Tibial nerve (tissue), 4 donors: ENCODE data around the gene CLCN7. TPM values are rescaled to one million over a fixed set of nuclear protein-coding genes. Genes with fewer than 3 reads are reported as not detected.

Source experiments
- DNase-seq, 2 donors: peaks; one replicate each; pipeline ENCODE4 v3.0.0-alpha.2; 2019; ENCODE audit warnings: low spot score in 2 of 2
- H3K27ac ChIP-seq, 4 donors: fragments of 200-600 bp; sonication (generic) in 3 of 4; one replicate each; pipeline ENCODE4 v1.5.1; 2017 to 2019; ENCODE audit warnings: mild to moderate bottlenecking in 1 of 4
- H3K27me3 ChIP-seq, 2 donors: fragments of 200-600 bp; sonication (generic) in 1 of 2; one replicate each; pipeline versions ENCODE4 v1.5.1 to v1.6.0; 2017 to 2019
- H3K36me3 ChIP-seq, 3 donors: fragments of 200-600 bp; sonication (generic); one replicate each; pipeline ENCODE4 v1.5.1; 2018 to 2019
- H3K4me1 ChIP-seq, 4 donors: fragments of 200-600 bp; sonication (generic) in 3 of 4; one replicate each; pipeline ENCODE4 v1.5.1; 2017 to 2019
- H3K4me3 ChIP-seq, 4 donors: fragments of 200-600 bp; sonication (generic) in 3 of 4; one replicate each; pipeline ENCODE4 v1.5.1; 2017 to 2019; ENCODE audit warnings: mild to moderate bottlenecking in 1 of 4, moderate library complexity in 1 of 4
- H3K9me3 ChIP-seq, 4 donors: fragments of 200-600 bp; sonication (generic) in 3 of 4; one replicate each; pipeline ENCODE4 v1.5.1; 2017 to 2019
- EP300 ChIP-seq, 2 donors: sonication (generic); formaldehyde crosslinking; IDR thresholded peaks; one replicate each; pipeline ENCODE4 v1.6.1; 2017; ENCODE audit warnings: antibody characterized with exemption in 2 of 2, mild to moderate bottlenecking in 1 of 2
- POLR2A ChIP-seq, 2 donors: fragments of 450-650 bp; IDR thresholded peaks; one replicate each; pipeline ENCODE4 v1.6.1; 2017; ENCODE audit warnings: antibody characterized with exemption in 2 of 2, mild to moderate bottlenecking in 2 of 2, moderate library complexity in 2 of 2
- WGBS, 2 donors: methylation state at CpG; one replicate each; pipeline ENCODE4 v1.1.5; 2018; 5-methylcytosine and 5-hydroxymethylcytosine counted together
- total RNA-seq, 4 donors: library from RNA; depleted of rRNA; stranded (reverse); fragments of >200 nt; gene quantifications; one replicate each; pipeline ENCODE4 v1.1.0, GENCODE V29; 2016
- TF ChIP-seq, protein P1 (sequence below), 5 experiments: fragments of 200-600 bp in 3 of 5; fragments of 450-650 bp in 2 of 5; sonication (generic) in 3 of 5; IDR thresholded peaks; one replicate each; pipeline ENCODE4 v1.5.1; 2016 to 2019; ENCODE audit warnings: antibody characterized with exemption in 5 of 5, mild to moderate bottlenecking in 3 of 5, moderate library complexity in 2 of 5

The CLCN7 gene
- total RNA-seq, 4 donors from 2014 or later: 38.7 to 136 (median 73.1) TPM

DNA sequence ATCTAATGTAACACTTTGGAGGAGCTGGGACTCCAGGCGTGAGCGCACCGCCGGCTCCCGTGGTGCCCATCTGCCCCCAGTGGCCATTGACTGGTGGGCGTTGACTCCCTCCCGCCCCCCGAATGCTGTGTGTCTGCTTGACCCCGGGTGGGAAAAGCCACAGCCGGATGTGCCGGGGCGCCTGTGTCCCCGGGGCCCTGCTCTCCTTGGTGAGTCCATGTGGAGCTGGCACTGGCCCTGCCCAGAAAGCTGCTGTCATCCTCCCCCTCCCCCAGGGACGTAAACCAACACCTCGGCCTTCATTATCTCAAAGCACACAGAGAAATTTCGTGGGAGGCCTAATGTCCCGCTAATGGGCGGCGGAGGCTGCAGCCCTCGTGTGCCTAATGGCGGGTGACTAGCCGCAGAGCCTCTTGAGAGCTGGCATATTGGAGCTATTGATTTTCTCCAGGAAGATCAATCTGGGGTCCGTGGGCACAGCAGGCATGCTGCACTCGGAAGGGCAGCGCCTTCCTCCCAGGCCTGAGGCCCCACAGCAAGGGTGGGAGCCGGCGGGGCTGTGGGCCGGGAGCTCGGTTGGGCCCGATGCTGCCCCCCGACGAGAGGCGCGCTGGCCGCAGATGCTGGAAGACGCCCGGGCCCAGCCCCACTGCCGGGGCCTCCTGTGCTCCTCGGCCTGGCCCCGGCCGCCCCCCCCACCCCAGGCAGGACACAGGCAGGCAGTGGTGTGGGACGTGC, 47.9 kb downstream of the CLCN7 start:
- Histone ChIP-seq H3K36me3 (no peaks in the 10 kb centered on the region), H3K27me3 (peaks cover 0 to 18% of the 10 kb centered on the region in 2 donors), H3K27ac (no peak overlapping the region), H3K9me3 (no peaks in the 10 kb centered on the region), H3K4me3 (no peak overlapping the region), H3K4me1 (peaks cover 0 to 6% (median 5%) of the 10 kb centered on the region in 4 donors)
- DNase-seq: no peak
- 73 to 78% methylated on average over 18 to 32 of the region's 42 CpGs for WGBS, 2 donors
- TF ChIP-seq, protein P1, sequence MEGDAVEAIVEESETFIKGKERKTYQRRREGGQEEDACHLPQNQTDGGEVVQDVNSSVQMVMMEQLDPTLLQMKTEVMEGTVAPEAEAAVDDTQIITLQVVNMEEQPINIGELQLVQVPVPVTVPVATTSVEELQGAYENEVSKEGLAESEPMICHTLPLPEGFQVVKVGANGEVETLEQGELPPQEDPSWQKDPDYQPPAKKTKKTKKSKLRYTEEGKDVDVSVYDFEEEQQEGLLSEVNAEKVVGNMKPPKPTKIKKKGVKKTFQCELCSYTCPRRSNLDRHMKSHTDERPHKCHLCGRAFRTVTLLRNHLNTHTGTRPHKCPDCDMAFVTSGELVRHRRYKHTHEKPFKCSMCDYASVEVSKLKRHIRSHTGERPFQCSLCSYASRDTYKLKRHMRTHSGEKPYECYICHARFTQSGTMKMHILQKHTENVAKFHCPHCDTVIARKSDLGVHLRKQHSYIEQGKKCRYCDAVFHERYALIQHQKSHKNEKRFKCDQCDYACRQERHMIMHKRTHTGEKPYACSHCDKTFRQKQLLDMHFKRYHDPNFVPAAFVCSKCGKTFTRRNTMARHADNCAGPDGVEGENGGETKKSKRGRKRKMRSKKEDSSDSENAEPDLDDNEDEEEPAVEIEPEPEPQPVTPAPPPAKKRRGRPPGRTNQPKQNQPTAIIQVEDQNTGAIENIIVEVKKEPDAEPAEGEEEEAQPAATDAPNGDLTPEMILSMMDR (IDR thresholded peaks at IDR 0.05): no peak
- no peak for TF ChIP-seq POLR2A (IDR thresholded peaks at IDR 0.05)
- no peak for TF ChIP-seq EP300 (IDR thresholded peaks at IDR 0.05)

DNA sequence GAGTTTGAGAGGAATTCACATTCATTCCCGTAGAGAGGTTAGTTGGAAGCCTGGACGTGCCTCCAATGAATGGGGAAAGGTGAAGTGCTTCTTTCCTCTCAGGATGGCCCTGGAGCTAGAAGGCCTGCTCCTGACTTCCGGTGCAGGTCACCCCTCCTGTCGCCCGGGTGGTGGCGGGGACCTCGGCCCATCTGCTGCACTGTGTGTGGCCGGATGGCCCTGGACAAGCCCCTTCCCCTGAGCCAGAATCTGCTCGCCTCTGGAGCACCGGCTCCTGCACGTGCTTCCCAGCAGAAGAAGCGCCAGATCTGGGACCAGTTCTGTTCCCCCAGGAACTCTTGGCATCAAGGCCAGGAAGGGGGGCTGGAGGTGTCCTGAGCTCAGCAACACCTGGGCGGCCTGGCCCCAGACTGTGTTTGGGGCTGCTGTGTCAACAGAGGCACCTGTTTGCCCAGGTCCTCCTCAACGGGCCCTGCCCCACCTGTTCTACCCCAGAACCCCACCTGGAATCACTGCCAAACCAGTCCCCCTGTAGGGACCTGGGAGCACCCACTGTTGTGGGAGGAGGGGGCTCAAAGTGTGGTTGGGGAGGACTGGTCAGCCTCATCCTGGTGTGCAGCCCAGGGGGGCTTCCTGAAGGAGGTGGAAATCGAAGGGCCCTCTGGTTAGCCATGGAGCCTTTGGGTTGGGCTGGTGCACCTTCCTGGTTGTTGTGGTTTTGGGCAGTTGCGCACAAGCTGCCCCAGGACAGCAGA, 49.0 kb downstream of the CLCN7 start:
- peaks cover 0 to 12% (median 6%) of the 10 kb centered on the region in 4 donors for H3K4me1 ChIP-seq
- no peaks in the 10 kb centered on the region for H3K9me3 ChIP-seq
- H3K4me3 ChIP-seq: no peak overlapping the region
- WGBS, 2 donors: 84 to 86% methylated on average over 10 to 16 of the region's 16 CpGs
- peaks cover 0 to 7% of the 10 kb centered on the region in 2 donors for H3K27me3 ChIP-seq
- no peak overlapping the region for H3K27ac ChIP-seq
- no peak for DNase-seq
- no peak for TF ChIP-seq POLR2A (IDR thresholded peaks at IDR 0.05)
- TF ChIP-seq, protein P1 (IDR thresholded peaks at IDR 0.05): no peak
- TF ChIP-seq EP300 (IDR thresholded peaks at IDR 0.05): no peak
- no peaks in the 10 kb centered on the region for H3K36me3 ChIP-seq

DNA sequence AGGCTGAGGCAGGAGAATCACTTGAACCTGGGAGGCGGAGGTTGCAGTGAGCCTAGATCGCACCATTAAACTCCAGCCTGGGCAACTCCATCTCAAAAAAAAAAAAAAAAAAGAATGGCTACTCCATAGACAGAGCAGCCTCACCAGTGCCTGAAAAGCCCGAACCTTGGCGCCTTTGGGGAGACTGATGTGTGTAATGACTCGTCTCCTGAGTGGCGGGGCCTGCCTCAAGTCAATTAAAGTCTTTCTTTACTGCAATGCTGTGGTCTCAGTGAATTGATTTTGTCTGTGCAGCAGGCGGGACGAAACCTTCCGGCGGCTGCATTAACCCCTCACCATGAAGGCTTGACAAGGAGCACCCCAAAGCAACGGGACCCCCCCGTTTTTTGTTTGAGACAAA, 50.8 kb downstream of the CLCN7 start:
- 87 to 88% methylated on average over 12 of the region's 12 CpGs for WGBS, 2 donors
- Histone ChIP-seq H3K4me3 (no peak overlapping the region), H3K27me3 (peaks cover 0 to 6% of the 10 kb centered on the region in 2 donors), H3K9me3 (no peaks in the 10 kb centered on the region), H3K27ac (no peak overlapping the region), H3K4me1 (peaks cover 0 to 25% (median 16%) of the 10 kb centered on the region in 4 donors), H3K36me3 (no peaks in the 10 kb centered on the region)
- DNase-seq: no peak
- TF ChIP-seq, protein P1 (IDR thresholded peaks at IDR 0.05): no peak
- TF ChIP-seq EP300 (IDR thresholded peaks at IDR 0.05) (no peak), POLR2A (IDR thresholded peaks at IDR 0.05) (no peak)

DNA sequence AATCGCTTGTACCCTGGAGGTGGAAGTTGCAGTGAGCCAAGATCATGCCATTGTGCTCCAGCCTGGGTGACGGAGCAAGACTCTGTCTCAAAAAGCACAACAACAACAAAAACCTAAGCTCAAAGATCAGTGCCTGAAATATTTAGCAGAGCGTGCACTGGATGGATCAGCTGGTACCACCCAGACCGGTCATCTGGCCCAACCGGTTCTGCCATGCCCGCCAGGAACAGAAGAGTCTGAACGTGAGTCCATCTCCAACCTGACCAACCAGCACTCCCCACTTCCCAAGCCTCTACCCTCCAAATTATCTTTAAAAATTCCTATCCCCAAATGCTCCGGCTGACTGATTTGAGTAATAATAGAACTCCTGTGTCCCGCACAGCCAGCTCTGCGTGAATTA, 52.8 kb downstream of the CLCN7 start:
- 86 to 95% methylated on average over 10 of the region's 10 CpGs for WGBS, 2 donors
- peak overlapping the region in 2 of 4 donors; percentile 92 to 94 for H3K27ac ChIP-seq
- no peak for DNase-seq

More for the DNA sequence above, 52.8 kb downstream of the CLCN7 start:
- H3K4me1 ChIP-seq: peaks cover 0 to 37% (median 10%) of the 10 kb centered on the region in 4 donors
- peaks cover 0 to 13% (median 0%) of the 10 kb centered on the region in 3 donors for H3K36me3 ChIP-seq
- TF ChIP-seq POLR2A (IDR thresholded peaks at IDR 0.05) (no peak), EP300 (IDR thresholded peaks at IDR 0.05) (no peak)
- TF ChIP-seq, protein P1 (IDR thresholded peaks at IDR 0.05): no peak
- no peak overlapping the region for H3K4me3 ChIP-seq
- H3K9me3 ChIP-seq: no peaks in the 10 kb centered on the region
- no peaks in the 10 kb centered on the region for H3K27me3 ChIP-seq
